Neutrophil (primary cell): Measurements from ENCODE around the gene C6.

ENCODE experiments used
- H3K27ac ChIP-seq: fragments of 200-600 bp; sonication (generic); 2 replicates; pipeline ENCODE4 v1.5.1; 2016; ENCODE audit warnings: mild to moderate bottlenecking, moderate library complexity
- H3K27me3 ChIP-seq: fragments of 200-600 bp; sonication (generic); 2 replicates; pipeline ENCODE4 v1.6.0; 2016; ENCODE audit warnings: mild to moderate bottlenecking
- H3K36me3 ChIP-seq: fragments of 200-600 bp; sonication (generic); 2 replicates; pipeline ENCODE4 v1.5.1; 2017
- H3K4me1 ChIP-seq, 2 experiments: fragments of 200-600 bp in 1 of 2; sonication (generic) in 1 of 2; 1 replicate in 1 of 2; 2 replicates in 1 of 2; pipeline versions ENCODE4 v1.5.1 to v1.6.1; 2013 to 2016; ENCODE audit warnings: low read depth in 1 of 2, low read length in 1 of 2, mild to moderate bottlenecking in 1 of 2, moderate library complexity in 1 of 2; ENCODE audit not compliant: control insufficient read depth in 1 of 2, insufficient read depth in 1 of 2
- H3K4me3 ChIP-seq, 2 experiments: fragments of 200-600 bp in 1 of 2; sonication (generic) in 1 of 2; 1 replicate in 1 of 2; 2 replicates in 1 of 2; pipeline ENCODE4 v1.5.1; 2013 to 2016; ENCODE audit warnings: low read depth in 1 of 2, low read length in 1 of 2, mild to moderate bottlenecking in 1 of 2, moderate library complexity in 1 of 2
- H3K9me3 ChIP-seq: fragments of 200-600 bp; sonication (generic); 2 replicates; pipeline ENCODE4 v1.5.1; 2016
- CTCF ChIP-seq: fragments of 200-600 bp; sonication (generic); IDR thresholded peaks from 2 replicates; pipeline ENCODE4 v1.5.1; 2016; ENCODE audit warnings: antibody characterized with exemption

C6 gene

DNA sequence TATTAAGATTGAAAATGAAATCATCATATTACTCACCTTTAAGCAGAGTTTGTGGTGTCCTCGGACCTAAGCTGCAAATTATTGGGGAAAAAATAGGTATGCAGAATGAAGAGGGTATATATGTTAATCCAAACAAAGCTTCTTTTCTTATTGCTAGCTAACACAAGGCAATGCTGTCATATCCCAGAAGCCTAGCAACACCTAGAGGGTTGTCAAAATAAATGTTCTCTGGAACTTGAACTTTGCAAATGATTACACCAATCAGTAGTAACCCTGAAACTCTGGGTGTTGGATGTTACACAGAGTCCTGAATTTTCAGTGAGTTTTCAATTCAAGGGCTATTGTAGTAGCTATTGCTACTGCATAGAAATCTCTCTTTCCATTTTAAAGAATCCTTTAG, at the start of gene C6:
Gene C6, minus strand, starts transcription at position 193 of the 400 bp plus-strand sequence. CDS start 10,302 bp downstream, outside the sequence.
- Histone ChIP-seq H3K27me3 (no peaks in the 10 kb centered on the region), H3K4me1 (no peaks in the 10 kb centered on the region), H3K9me3 (no peaks in the 10 kb centered on the region), H3K36me3 (no peaks in the 10 kb centered on the region), H3K27ac (no peak within 1 kb of the TSS), H3K4me3 (no peak within 1 kb of the TSS)
- TF ChIP-seq CTCF: no peak

GRCh38 chr5:41256400-41256799, 43.1 kb upstream of the C6 start:
- H3K27ac ChIP-seq: no peak overlapping the region
- no peaks in the 10 kb centered on the region for H3K4me1 ChIP-seq
- TF ChIP-seq CTCF: no peak
- no peaks in the 10 kb centered on the region for H3K27me3 ChIP-seq
- no peak overlapping the region for H3K4me3 ChIP-seq
- no peaks in the 10 kb centered on the region for H3K36me3 ChIP-seq
- H3K9me3 ChIP-seq: no peaks in the 10 kb centered on the region

DNA sequence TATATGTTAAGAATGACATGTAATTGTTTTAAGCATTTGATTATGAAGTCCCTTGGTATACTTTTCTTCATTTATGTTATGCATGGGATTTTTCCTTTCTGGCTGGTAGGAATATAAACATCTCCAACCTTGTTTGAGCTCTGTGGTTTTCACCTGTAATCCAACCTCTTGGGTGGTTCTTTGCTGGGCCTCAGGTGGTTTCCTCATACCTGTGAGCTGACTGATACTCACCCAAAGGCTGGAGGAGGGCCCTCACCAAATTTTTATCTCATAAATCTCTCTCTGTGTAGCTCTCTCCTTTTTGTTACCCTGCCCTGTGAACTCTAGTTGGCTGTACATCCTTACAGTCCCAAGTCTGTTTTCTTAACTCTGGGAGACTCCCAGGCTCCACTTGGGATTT, 39.8 kb upstream of the C6 start:
- no peaks in the 10 kb centered on the region for H3K27me3 ChIP-seq
- TF ChIP-seq CTCF: no peak
- H3K4me3 ChIP-seq: no peak overlapping the region
- H3K36me3 ChIP-seq: no peaks in the 10 kb centered on the region
- H3K4me1 ChIP-seq: no peaks in the 10 kb centered on the region
- H3K27ac ChIP-seq: no peak overlapping the region
- H3K9me3 ChIP-seq: no peaks in the 10 kb centered on the region

DNA sequence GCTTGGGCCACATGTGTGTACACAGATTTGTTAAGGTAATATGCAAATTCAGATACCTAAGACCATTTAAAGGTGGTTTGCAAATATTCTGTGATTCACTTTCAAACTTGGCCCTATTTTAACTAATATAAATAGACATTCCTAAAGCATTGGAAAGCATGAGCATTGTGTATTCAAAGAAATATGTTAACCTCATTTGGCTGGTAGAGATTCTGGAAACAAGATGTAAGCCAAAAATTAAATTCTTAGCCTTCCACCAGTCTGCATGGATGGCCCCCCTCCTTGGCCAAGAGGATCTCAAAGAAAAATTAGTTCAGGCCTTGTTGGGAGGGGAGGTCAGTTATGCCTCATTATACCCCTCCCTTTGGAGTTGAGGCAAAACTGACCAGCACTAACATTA, 38.7 kb upstream of the C6 start:
- H3K27ac ChIP-seq: no peak overlapping the region
- H3K4me3 ChIP-seq: no peak overlapping the region
- no peaks in the 10 kb centered on the region for H3K9me3 ChIP-seq
- H3K4me1 ChIP-seq: no peaks in the 10 kb centered on the region
- H3K27me3 ChIP-seq: no peaks in the 10 kb centered on the region
- no peaks in the 10 kb centered on the region for H3K36me3 ChIP-seq
- no peak for TF ChIP-seq CTCF

GRCh38 chr5:41250351-41250987, 37.1 kb upstream of the C6 start:
- Histone ChIP-seq H3K4me3 (no peak overlapping the region), H3K4me1 (no peaks in the 10 kb centered on the region), H3K36me3 (no peaks in the 10 kb centered on the region), H3K9me3 (no peaks in the 10 kb centered on the region), H3K27ac (no peak overlapping the region), H3K27me3 (no peaks in the 10 kb centered on the region)
- no peak for TF ChIP-seq CTCF
